Measurements from ENCODE around the gene IFI6. TPM values are rescaled to one million over a fixed set of nuclear protein-coding genes. Genes with fewer than 3 reads are reported as not detected.
"Not testable (repeated sequence)": the region's sequence is repeated elsewhere in the genome, so short reads cannot be mapped to it uniquely, and the experiment has no call there.

Gene IFI6
- polyA plus RNA-seq, 3 donors from 2014 or later, result 41.3 to 186 (median 177) TPM

DNA sequence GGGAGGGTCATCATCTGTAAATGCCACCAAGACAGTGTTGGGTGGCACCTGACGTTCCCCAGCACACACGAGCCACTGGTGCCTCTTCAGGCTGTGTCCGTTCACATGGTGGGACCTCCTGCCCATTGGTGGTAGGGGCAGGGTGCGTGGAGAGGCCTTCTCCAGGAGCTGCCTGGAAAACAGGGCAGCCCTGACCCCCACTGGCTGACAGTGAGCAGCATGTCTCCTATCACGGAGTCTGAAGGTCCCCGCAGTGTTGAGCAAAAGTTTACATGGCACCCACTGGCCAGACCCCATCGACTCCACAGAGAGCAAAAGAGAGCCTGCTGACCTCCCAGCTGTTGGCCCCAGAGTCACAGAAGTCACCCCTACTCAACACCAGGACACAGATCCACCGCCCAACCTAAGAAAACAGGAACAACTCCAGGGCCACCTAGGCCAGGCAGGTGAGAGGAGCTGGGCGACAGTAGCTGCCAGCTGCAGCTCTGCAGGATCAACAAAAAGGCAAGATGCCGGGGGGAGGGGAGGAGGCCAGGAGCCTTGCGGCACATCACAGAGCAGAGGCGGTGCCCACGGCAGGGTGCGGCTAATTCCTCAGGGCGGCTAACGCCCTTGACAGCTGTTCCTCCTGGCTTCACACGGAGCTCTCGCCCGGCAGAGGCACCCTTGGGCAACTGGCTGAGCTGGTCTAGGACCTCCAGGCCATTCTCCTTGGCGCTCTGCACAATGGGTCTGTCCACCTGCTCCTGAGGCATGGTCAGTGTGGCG, 14.4 kb upstream of the IFI6 start:
- Mint-ChIP-seq H3K4me1 (no peaks in the 10 kb centered on the region), H3K4me3 (no peak overlapping the region), H3K27me3 (ENCODE audit: low read depth in 3 of 3) (peaks cover 3 to 11% (median 5%) of the 10 kb centered on the region in 3 donors), H3K36me3 (peaks cover 8% of the 10 kb centered on the region in 3 donors), H3K27ac (no peak overlapping the region), H3K9me3 (peaks cover 3 to 16% (median 9%) of the 10 kb centered on the region in 6 donors)
- no peak for DNase-seq

DNA sequence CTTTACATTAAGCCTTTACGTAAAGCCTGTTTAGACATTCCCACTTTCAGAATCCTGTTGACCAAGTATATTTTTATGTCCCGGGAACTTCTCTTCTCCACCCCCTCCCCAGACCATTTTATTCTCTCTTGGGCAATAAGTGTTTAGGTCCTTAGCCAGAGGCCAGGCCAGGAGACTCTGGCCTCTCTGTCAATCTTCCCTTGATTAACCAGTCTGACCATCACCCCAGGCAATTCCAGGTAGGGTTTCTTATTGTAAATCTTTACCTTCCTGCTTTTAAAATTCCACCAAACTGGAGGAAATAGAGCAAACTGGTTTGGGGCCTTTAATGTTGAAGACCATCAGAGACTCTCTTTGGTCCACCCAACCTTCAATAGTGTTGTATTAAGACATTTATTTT, 12.2 kb upstream of the IFI6 start:
- Mint-ChIP-seq H3K36me3 (peaks cover 9 to 10% (median 9%) of the 10 kb centered on the region in 3 donors), H3K27ac (no peak overlapping the region), H3K4me3 (no peak overlapping the region), H3K4me1 (no peaks in the 10 kb centered on the region), H3K27me3 (ENCODE audit: low read depth in 3 of 3) (peaks cover 4 to 7% (median 5%) of the 10 kb centered on the region in 3 donors), H3K9me3 (peaks cover 11 to 28% (median 16%) of the 10 kb centered on the region in 6 donors)
- no peak for DNase-seq

DNA sequence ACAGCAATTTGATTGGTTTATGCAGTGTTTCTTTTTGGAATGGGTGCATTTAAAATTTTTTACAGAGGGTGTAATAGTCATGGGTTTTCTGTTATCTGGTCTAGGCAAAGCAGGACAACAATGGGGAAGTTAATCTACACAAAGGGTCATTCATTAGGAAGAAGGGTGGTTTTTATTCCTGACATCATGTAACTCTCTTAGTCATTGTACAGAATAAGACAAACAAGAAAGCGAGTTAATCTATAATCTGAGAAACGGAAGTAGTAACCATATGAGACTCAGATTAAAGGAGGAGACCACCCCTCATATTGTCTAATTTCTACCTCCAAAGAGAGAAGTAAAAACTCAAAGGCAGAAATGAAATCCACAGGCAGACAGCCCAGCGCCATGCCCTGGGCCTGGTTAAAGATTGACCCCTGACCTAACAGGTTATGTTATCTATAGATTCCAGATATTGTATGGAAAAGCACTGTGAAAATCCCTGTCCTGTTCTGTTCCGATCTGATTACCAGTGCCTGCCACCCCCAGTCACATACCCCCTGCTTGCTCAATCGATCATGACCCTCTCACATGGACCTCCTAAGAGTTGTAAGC, 10.5 kb upstream of the IFI6 start:
- DNase-seq, result no peak
- peaks cover 9 to 10% (median 9%) of the 10 kb centered on the region in 3 donors for H3K36me3 Mint-ChIP-seq
- no peak overlapping the region for H3K4me3 Mint-ChIP-seq
- peaks cover 11 to 32% (median 17%) of the 10 kb centered on the region in 6 donors for H3K9me3 Mint-ChIP-seq
- no peaks in the 10 kb centered on the region for H3K4me1 Mint-ChIP-seq
- H3K27me3 Mint-ChIP-seq (ENCODE audit: low read depth in 3 of 3), result peaks cover 3 to 6% (median 4%) of the 10 kb centered on the region in 3 donors
- no peak overlapping the region for H3K27ac Mint-ChIP-seq

DNA sequence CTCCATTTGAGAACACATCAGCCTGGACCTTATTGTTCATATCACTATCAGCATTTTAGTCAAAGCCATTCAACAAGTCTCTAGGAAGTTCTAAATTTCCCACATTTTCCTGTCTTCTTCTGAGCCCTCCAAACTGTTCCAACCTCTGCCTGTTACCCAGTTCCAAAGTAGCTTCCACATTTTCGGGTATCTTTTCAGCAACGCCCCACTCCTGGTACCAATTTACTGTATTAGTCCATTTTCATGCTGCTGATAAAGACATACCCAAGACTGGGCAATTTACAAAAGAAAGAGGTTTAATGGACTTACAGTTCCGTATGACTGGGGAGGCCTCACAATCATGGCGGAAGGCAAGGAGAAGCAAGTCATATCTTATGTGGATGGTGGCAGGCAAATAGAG, 9.6 kb upstream of the IFI6 start:
- H3K4me3 Mint-ChIP-seq; H3K36me3 Mint-ChIP-seq; DNase-seq; H3K27ac Mint-ChIP-seq; H3K27me3 Mint-ChIP-seq (ENCODE audit: low read depth in 3 of 3); H3K4me1 Mint-ChIP-seq: not testable (repeated sequence)
- H3K9me3 Mint-ChIP-seq, result peaks cover 11 to 32% (median 17%) of the 10 kb centered on the region in 6 donors

DNA sequence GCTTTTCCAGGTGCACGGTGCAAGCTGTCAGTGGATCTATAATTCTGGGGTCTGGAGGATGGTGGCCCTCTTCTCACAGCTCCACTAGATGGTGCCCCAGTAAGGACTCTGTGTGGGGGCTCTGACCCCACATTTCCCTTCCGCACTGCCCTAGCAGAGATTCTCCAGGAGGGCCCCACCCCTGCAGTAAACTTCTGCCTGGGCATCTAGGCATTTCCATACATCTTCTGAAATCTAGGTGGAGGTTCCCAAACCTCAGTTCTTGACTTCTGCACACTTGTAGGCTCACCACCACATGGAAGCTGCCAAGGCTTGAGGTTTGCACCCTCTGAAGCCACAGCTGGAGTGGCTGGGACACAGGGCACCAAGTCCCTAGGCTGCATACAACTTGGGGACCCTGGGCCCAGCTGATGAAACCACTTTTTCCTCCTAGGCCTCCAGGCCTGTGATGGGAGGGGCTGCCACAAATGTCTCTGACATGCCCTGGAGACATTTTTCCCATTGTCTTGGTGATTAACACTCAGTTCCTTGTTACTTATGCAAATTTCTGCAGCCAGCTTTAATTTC, 8.3 kb upstream of the IFI6 start:
- not testable (repeated sequence) for H3K27ac Mint-ChIP-seq; H3K36me3 Mint-ChIP-seq; H3K27me3 Mint-ChIP-seq (ENCODE audit: low read depth in 3 of 3); H3K4me1 Mint-ChIP-seq; DNase-seq; H3K4me3 Mint-ChIP-seq
- peaks cover 11 to 32% (median 17%) of the 10 kb centered on the region in 6 donors for H3K9me3 Mint-ChIP-seq

DNA sequence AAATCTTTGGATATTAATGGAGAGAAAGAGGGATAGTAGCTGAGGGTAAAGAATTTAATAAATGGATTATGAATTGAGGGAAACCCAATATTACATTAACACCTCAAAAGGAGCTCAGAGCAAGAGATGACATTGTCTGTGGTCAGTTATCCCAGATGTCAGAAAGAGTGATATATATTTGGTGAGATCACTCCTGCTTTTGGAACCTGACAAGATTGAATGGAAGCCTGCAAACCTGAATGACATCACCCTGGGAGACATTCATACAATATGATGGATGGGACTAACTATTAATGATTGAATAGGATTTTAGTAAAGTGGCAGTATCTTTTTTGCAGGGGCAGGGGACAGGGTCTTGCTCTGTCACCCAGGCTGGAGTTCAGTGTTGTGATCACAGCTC, 6.8 kb upstream of the IFI6 start:
- no peak overlapping the region for H3K4me3 Mint-ChIP-seq
- H3K27me3 Mint-ChIP-seq (ENCODE audit: low read depth in 3 of 3), result peaks cover 0 to 2% (median 2%) of the 10 kb centered on the region in 3 donors
- no peak overlapping the region for H3K27ac Mint-ChIP-seq
- H3K4me1 Mint-ChIP-seq, result no peaks in the 10 kb centered on the region
- H3K9me3 Mint-ChIP-seq, result peaks cover 11 to 32% (median 17%) of the 10 kb centered on the region in 6 donors
- no peak for DNase-seq
- peaks cover 9 to 10% (median 9%) of the 10 kb centered on the region in 3 donors for H3K36me3 Mint-ChIP-seq

DNA sequence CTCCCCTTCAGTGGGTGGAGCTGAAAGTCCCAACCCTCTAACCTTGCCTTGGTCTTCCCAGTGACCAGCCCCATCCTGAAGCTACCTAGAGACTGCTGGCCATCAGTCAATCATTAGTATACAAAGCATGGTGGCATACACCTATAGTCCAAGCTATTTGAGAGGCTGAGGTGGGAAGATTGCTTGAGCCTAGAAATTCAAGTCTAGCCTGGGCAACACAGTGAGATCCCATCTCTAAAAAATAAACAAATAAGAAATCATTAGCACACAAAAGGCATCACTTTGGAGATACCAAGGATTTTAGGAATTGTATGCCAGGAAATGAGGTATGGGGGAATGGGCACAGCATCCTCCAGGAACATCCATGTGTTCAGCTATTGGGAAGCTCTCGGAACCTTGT, 4.4 kb upstream of the IFI6 start:
- no peak for DNase-seq
- no peak overlapping the region for H3K27ac Mint-ChIP-seq
- H3K4me1 Mint-ChIP-seq, result peaks cover 10 to 18% of the 10 kb centered on the region in 2 donors
- H3K27me3 Mint-ChIP-seq (ENCODE audit: low read depth in 3 of 3), result peaks cover 0 to 8% (median 4%) of the 10 kb centered on the region in 3 donors
- no peak overlapping the region for H3K4me3 Mint-ChIP-seq
- H3K9me3 Mint-ChIP-seq, result peaks cover 5 to 18% (median 7%) of the 10 kb centered on the region in 6 donors
- H3K36me3 Mint-ChIP-seq, result peaks cover 1 to 2% (median 2%) of the 10 kb centered on the region in 3 donors

DNA sequence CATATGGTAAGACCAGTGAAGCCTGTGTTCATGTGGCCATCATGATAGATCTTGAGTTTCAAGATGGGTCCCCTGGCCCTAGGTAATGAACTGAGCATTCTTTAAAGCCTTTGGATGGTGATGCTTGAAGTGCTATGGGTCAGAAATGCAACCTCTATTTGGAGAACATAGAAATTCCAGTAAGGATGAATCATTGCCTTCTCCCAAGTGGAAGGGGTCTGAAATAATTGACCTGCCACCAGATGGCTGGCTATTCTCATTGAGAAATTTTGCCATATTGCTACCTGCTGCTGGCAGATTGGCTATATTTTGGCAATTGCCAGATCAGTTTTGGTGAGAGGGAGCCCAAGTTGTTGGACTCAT, 739 bp upstream of the IFI6 start:
- peak overlapping the region; percentile 93 to 97 (median 96) for H3K4me3 Mint-ChIP-seq
- no peak for DNase-seq
- H3K27ac Mint-ChIP-seq, result peak overlapping the region; percentile 89 to 99 (median 98)
- no peaks in the 10 kb centered on the region for H3K9me3 Mint-ChIP-seq
- peaks cover 0 to 9% (median 4%) of the 10 kb centered on the region in 3 donors for H3K27me3 Mint-ChIP-seq (ENCODE audit: low read depth in 3 of 3)
- no peaks in the 10 kb centered on the region for H3K36me3 Mint-ChIP-seq
- peaks cover 32 to 43% of the 10 kb centered on the region in 2 donors for H3K4me1 Mint-ChIP-seq

DNA sequence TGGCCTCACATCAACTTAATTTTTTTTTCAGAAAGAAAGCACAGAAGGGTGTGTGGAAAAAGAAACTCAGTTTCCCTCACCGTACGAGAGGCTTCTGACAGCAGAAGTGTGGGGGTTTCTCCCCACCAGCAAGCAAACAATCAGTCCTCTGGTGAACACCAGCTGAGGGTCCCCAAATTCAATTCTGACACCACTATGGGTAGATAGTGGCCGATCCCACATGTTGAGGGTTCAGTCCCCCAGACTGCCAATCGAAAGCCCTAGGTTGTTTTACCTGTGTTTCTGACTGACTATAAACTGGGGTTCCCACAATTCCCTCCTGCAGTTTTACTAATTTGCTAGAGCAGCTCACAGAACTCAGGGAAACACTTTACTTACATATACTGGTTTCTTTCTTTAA, 2.1 kb downstream of the IFI6 start:
- no peak for DNase-seq
- H3K27ac Mint-ChIP-seq, result peak overlapping the region in 5 of 6 donors; percentile 76 to 91 (median 83)
- H3K4me1 Mint-ChIP-seq, result peaks cover 32 to 43% of the 10 kb centered on the region in 2 donors
- peak overlapping the region; percentile 60 to 82 (median 77) for H3K4me3 Mint-ChIP-seq
- H3K9me3 Mint-ChIP-seq, result no peaks in the 10 kb centered on the region
- H3K36me3 Mint-ChIP-seq, result peaks cover 0 to 17% (median 16%) of the 10 kb centered on the region in 3 donors
- H3K27me3 Mint-ChIP-seq (ENCODE audit: low read depth in 3 of 3), result peaks cover 0 to 9% (median 4%) of the 10 kb centered on the region in 3 donors

DNA sequence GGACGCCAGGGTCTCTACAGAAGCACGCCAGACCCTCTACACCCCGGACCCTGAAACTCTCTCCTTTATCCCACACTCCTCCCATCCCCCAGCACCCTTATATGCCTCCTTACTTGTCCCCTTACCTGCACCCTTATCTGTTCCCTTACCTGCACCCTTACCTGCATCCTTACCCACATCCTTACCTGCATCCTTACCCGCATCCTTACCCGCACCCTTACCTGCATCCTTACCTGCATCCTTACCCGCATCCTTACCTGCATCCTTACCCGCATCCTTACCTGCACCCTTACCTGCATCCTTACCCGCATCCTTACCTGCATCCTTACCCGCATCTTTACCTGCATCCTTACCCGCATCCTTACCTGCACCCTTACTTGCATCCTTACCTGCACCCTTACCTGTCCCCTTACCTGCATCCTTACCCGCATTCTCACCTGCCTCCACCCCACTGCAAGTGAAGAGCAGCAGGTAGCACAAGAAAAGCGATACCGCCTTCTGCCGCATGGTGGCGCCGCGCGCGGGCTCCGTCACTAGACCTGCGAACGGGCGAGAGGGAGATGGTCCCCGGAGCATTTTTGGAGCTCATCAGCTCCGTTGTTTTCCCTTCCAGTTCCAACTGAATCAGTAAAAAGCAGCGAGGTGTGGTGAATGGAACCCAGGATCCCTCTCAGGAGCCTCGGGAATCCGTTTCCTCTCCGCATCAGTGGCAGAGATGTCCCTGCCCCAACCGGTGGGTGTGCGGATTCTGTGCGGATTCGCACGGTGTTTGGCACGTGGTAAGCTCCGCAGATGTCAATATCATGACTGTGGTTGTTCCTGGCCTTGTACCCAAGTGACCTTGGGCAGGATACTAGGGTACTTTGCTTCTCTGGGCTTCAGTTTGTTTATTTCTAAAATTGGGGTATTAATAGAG, 2.9 kb downstream of the IFI6 start:
- peak; percentile 76 to 81 (median 78) for DNase-seq
- H3K36me3 Mint-ChIP-seq, result peaks cover 0 to 17% (median 16%) of the 10 kb centered on the region in 3 donors
- H3K27ac Mint-ChIP-seq, result peak overlapping the region; percentile 68 to 91 (median 82)
- H3K4me1 Mint-ChIP-seq, result peaks cover 33 to 43% of the 10 kb centered on the region in 2 donors
- peaks cover 0 to 9% (median 4%) of the 10 kb centered on the region in 3 donors for H3K27me3 Mint-ChIP-seq (ENCODE audit: low read depth in 3 of 3)
- peak overlapping the region; percentile 60 to 82 (median 77) for H3K4me3 Mint-ChIP-seq
- H3K9me3 Mint-ChIP-seq, result no peaks in the 10 kb centered on the region

DNA sequence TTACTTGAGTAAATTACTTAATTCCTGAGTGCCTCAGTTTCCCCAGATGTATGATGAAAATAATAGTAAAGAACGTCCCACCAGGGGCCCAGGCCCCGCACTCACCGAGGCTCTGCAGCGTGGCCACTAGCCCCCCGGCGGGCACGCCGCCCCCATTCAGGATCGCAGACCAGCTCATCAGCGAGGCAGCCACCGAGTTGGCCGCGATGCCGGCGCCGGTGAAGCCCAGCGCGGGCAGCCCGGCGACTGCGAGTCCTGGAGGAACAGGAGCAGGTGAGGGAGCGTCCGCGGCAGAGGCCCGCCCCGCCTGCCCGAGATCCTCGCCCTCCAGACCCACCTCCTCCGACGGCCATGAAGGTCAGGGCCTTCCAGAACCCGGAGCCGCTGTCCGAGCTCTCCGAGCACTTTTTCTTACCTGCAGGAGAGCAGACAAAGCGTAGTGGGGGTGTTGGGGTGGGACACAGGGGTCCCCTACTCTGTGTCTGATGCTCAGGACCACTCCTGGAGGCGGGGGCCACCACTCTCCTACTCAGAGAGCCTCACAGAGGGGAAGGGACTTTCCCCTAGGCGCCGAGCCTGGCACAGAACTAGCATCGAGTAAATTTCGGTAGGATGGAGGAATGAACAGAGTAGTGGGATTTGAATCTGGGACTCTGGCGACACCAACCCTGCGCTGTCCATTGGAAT, 3.7 kb downstream of the IFI6 start:
- Mint-ChIP-seq H3K4me3 (no peak overlapping the region), H3K27ac (no peak overlapping the region), H3K27me3 (ENCODE audit: low read depth in 3 of 3) (peaks cover 0 to 9% (median 4%) of the 10 kb centered on the region in 3 donors), H3K36me3 (peaks cover 0 to 17% (median 16%) of the 10 kb centered on the region in 3 donors), H3K4me1 (peaks cover 38 to 48% of the 10 kb centered on the region in 2 donors), H3K9me3 (no peaks in the 10 kb centered on the region)
- DNase-seq, result no peak

DNA sequence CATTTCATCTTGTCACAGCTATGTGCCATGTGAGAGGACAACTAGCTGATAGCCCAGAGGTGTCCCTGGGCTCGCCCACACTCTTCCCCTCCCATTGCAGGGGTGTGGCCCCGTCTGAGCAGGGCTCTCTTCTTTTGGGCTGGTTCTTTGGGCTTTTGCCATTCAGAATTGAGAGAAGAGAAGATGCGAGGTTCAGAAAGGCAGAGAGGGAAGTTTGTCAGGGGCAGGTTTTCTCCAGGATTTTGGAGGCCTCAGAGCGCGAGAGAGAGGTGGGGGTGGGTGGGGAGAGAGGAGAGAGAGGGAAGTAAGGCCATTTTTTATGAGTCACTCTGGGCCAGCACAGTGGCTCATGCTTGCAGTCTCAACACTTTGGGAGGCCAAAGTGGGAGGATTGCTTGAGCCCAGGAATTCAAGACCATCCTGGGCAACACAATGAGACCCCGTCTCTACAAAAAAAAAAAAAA, 5.2 kb downstream of the IFI6 start:
- H3K4me1 Mint-ChIP-seq, result peaks cover 44 to 51% of the 10 kb centered on the region in 2 donors
- DNase-seq, result no peak
- no peak overlapping the region for H3K27ac Mint-ChIP-seq
- H3K36me3 Mint-ChIP-seq, result peaks cover 0 to 17% (median 16%) of the 10 kb centered on the region in 3 donors
- H3K9me3 Mint-ChIP-seq, result no peaks in the 10 kb centered on the region
- H3K27me3 Mint-ChIP-seq (ENCODE audit: low read depth in 3 of 3), result peaks cover 2 to 12% (median 8%) of the 10 kb centered on the region in 3 donors
- no peak overlapping the region for H3K4me3 Mint-ChIP-seq

DNA sequence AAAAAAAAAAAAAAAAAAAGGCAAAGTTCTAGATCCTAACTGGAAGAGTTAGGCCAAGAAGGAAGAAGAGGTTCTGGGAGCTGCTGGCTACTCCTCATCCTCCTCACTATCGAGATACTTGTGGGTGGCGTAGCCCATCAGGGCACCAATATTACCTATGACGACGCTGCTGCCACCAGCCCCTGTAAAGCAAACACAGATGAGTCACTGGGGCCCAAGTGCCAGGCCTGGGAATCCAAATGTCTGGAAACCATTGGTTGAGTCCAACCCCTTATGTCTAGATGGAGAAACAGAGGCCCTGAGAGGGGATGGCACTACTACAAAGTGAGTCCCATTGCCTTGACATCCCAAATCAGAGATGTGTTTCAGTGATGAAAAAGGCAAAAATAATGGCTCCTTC, 5.7 kb downstream of the IFI6 start:
- Mint-ChIP-seq H3K27me3 (ENCODE audit: low read depth in 3 of 3) (peaks cover 2 to 12% (median 10%) of the 10 kb centered on the region in 3 donors), H3K36me3 (peaks cover 0 to 17% (median 16%) of the 10 kb centered on the region in 3 donors), H3K4me3 (no peak overlapping the region), H3K9me3 (no peaks in the 10 kb centered on the region), H3K4me1 (peaks cover 44 to 51% of the 10 kb centered on the region in 2 donors), H3K27ac (no peak overlapping the region)
- DNase-seq, result no peak

All from immature natural killer cell (primary cell).